H54 (cell line): ENCODE measurements around the gene ZDBF2.
"Not testable (repeated sequence)": the region's sequence is repeated elsewhere in the genome, so short reads cannot be mapped to it uniquely, and the experiment has no call there.

ENCODE experiments used
- DNase-seq: peaks from one replicate; pipeline ENCODE4 v3.0.0; 2011; ENCODE audit warnings: low spot score, mixed read lengths; ENCODE audit not compliant: insufficient read length
- FAIRE-seq: peaks from 3 replicates; lab custom pipeline; 2011; peaks lifted over from hg19 to GRCh38; lab: Jason Lieb, UNC
- POLR2A ChIP-seq: IDR thresholded peaks from 2 replicates; pipeline ENCODE4 v1.6.1; 2011; ENCODE audit warnings: low read depth, mild to moderate bottlenecking, low read length

ZDBF2 gene

GRCh38 chr2:206271065-206271464 lies 3.4 kb upstream of the ZDBF2 start:
- DNase-seq (no peak), FAIRE-seq (no peak)
- TF ChIP-seq POLR2A = no peak

GRCh38 chr2:206273905-206274304 lies 558 bp upstream of the ZDBF2 start:
- no peak for TF ChIP-seq POLR2A
- DNase-seq = no peak
- FAIRE-seq = peak; percentile 84

- peak; percentile 87 for FAIRE-seq
- peak; percentile 60 for DNase-seq
- TF ChIP-seq POLR2A = no peak
Observed at GRCh38 chr2:206275312-206276055, 1.0 kb downstream of the ZDBF2 start.

- peak; percentile 70 for FAIRE-seq
- DNase-seq = no peak
- TF ChIP-seq POLR2A = no peak
Observed at GRCh38 chr2:206276169-206276942, 1.9 kb downstream of the ZDBF2 start.

GRCh38 chr2:206277503-206277902 lies 3.0 kb downstream of the ZDBF2 start:
- FAIRE-seq (peak; percentile 48), DNase-seq (no peak)
- TF ChIP-seq POLR2A = no peak

- DNase-seq (no peak), FAIRE-seq (no peak)
- no peak for TF ChIP-seq POLR2A
Observed at GRCh38 chr2:206282746-206283145, 8.3 kb downstream of the ZDBF2 start.

- FAIRE-seq = peak; percentile 89
- TF ChIP-seq POLR2A = no peak
- DNase-seq = no peak
Observed at GRCh38 chr2:206287197-206287596, 12.7 kb downstream of the ZDBF2 start.

GRCh38 chr2:206289391-206289790 lies 14.9 kb downstream of the ZDBF2 start:
- FAIRE-seq (no peak), DNase-seq (no peak)
- TF ChIP-seq POLR2A = no peak

- TF ChIP-seq POLR2A = no peak
- DNase-seq (no peak), FAIRE-seq (peak; percentile 99)
Observed at GRCh38 chr2:206296128-206296527, 21.7 kb downstream of the ZDBF2 start.

- not testable (repeated sequence) for DNase-seq, FAIRE-seq
Observed at GRCh38 chr2:206299608-206300007, 25.1 kb downstream of the ZDBF2 start.

GRCh38 chr2:206305523-206306245 lies 31.2 kb downstream of the ZDBF2 start:
- no peak for FAIRE-seq
- TF ChIP-seq POLR2A = no peak
- DNase-seq = no peak

GRCh38 chr2:206311026-206311425 lies 36.6 kb downstream of the ZDBF2 start:
- no peak for FAIRE-seq
- no peak for DNase-seq
- TF ChIP-seq POLR2A = no peak

- no peak for TF ChIP-seq POLR2A
- no peak for DNase-seq
- FAIRE-seq = no peak
Observed at GRCh38 chr2:206316141-206316540, 41.7 kb downstream of the ZDBF2 start.

GRCh38 chr2:206323033-206323432 lies 48.6 kb downstream of the ZDBF2 start:
- TF ChIP-seq POLR2A = no peak
- FAIRE-seq (no peak), DNase-seq (no peak)
